HUDEP-2 (cell line): ENCODE measurements around the gene MAGEB6.
"Not testable (repeated sequence)": the region's sequence is repeated elsewhere in the genome, so short reads cannot be mapped to it uniquely, and the experiment has no call there.

ENCODE experiments used
- DNase-seq, 76 experiments: peaks; one replicate each; lab custom pipeline; 2025; ENCODE audit not compliant: unreplicated experiment in 76 of 76; lab: John Stamatoyannopoulos, UW

Gene MAGEB6

GRCh38 chrX:26192204-26192603 is at the start of gene MAGEB6:
Gene MAGEB6 (plus strand): TSS chrX:26192440. CDS start chrX:26193847, 1,407 bp downstream.
- DNase-seq: no peak

GRCh38 chrX:26146024-26146423 is 46.2 kb upstream of the MAGEB6 start:
- no peak for DNase-seq

GRCh38 chrX:26160301-26160700 is 31.9 kb upstream of the MAGEB6 start, which contains the start of gene MAGEB6B:
Gene MAGEB6B (plus strand): TSS chrX:26160601. CDS start chrX:26160601, 0 bp downstream.
- DNase-seq: no peak

- DNase-seq: no peak
These were observed 11.3 kb downstream of the MAGEB6 start for GRCh38 chrX:26203561-26203960.

- not testable (repeated sequence) for DNase-seq
These were observed 12.5 kb downstream of the MAGEB6 start for GRCh38 chrX:26204717-26205116.

GRCh38 chrX:26208012-26208411 is 15.8 kb downstream of the MAGEB6 start:
- no peak for DNase-seq

GRCh38 chrX:26215869-26216268 is 23.6 kb downstream of the MAGEB6 start, which contains the start of gene MAGEB5:
Gene MAGEB5 (plus strand): TSS chrX:26216169. CDS start chrX:26217302, 1,133 bp downstream.
- no peak for DNase-seq

GRCh38 chrX:26219351-26219750 is 27.1 kb downstream of the MAGEB6 start:
- no peak for DNase-seq

GRCh38 chrX:26234177-26234576 is 41.9 kb downstream of the MAGEB6 start:
- DNase-seq: no peak
